Mesothelial cell of epicardium (in vitro differentiated cells): Measurements from ENCODE around the gene OR1K1. TPM values are rescaled to one million over a fixed set of nuclear protein-coding genes. Genes with fewer than 3 reads are reported as not detected.
A peak's percentile ranks its signal among the peaks of the same experiment; 100 is the strongest.

Experiments used
- DNase-seq, 2 experiments: peaks; one replicate each; pipeline ENCODE4 v3.0.0; 2021; ENCODE audit warnings: low spot score in 2 of 2; ENCODE audit not compliant: unreplicated experiment in 2 of 2
- H3K27ac Mint-ChIP-seq: 2 replicates; pipeline ENCODE4 v1.8.0; 2021; ENCODE audit warnings: mixed read lengths
- H3K27me3 Mint-ChIP-seq: 2 replicates; pipeline ENCODE4 v1.8.0; 2021; ENCODE audit warnings: low read depth, mixed read lengths
- H3K36me3 Mint-ChIP-seq: 2 replicates; pipeline ENCODE4 v1.8.0; 2021; ENCODE audit warnings: mixed read lengths
- H3K4me1 Mint-ChIP-seq: 2 replicates; pipeline ENCODE4 v1.8.0; 2021; ENCODE audit warnings: mixed read lengths
- H3K4me3 Mint-ChIP-seq: 2 replicates; pipeline ENCODE4 v1.8.0; 2021; ENCODE audit warnings: mild to moderate bottlenecking, moderate library complexity, mixed read lengths
- H3K9me3 Mint-ChIP-seq: 2 replicates; pipeline ENCODE4 v1.8.0; 2021; ENCODE audit warnings: mixed read lengths
- CTCF ChIP-seq: fragments of 200-600 bp; sonication (generic); IDR thresholded peaks from one replicate; pipeline ENCODE4 v1.5.0; 2021; ENCODE audit warnings: antibody characterized with exemption; ENCODE audit not compliant: unreplicated experiment
- total RNA-seq: library from RNA; stranded (reverse); gene quantifications from 3 replicates; pipeline ENCODE4 v1.2.1, GENCODE V29; 2021

The OR1K1 gene
- not detected in 3 replicates for total RNA-seq

- TF ChIP-seq CTCF, result no peak
- no peak within 1 kb of the TSS for H3K4me3 Mint-ChIP-seq
- peaks cover 26% of the 10 kb centered on the region for H3K9me3 Mint-ChIP-seq
- H3K36me3 Mint-ChIP-seq, result no peaks in the 10 kb centered on the region
- H3K27ac Mint-ChIP-seq, result no peak within 1 kb of the TSS
- H3K27me3 Mint-ChIP-seq, result no peaks in the 10 kb centered on the region
- no peaks in the 10 kb centered on the region for H3K4me1 Mint-ChIP-seq
- DNase-seq, result peak in 1 of 2 experiments; percentile 9
These were observed at the start of gene OR1K1 for GRCh38 chr9:122800066-122801060. Gene OR1K1 (plus strand): TSS chr9:122800123. CDS start chr9:122800123, 0 bp downstream.

GRCh38 chr9:122754825-122755224 lies 45.1 kb upstream of the OR1K1 start:
- H3K9me3 Mint-ChIP-seq, result peaks cover 69% of the 10 kb centered on the region
- TF ChIP-seq CTCF, result no peak

GRCh38 chr9:122767817-122768216 lies 32.1 kb upstream of the OR1K1 start:
- H3K4me3 Mint-ChIP-seq, result no peak overlapping the region
- no peak overlapping the region for H3K27ac Mint-ChIP-seq
- TF ChIP-seq CTCF, result no peak
- H3K27me3 Mint-ChIP-seq, result no peaks in the 10 kb centered on the region
- no peak for DNase-seq
- H3K9me3 Mint-ChIP-seq, result peaks cover 59% of the 10 kb centered on the region
- no peaks in the 10 kb centered on the region for H3K36me3 Mint-ChIP-seq
- H3K4me1 Mint-ChIP-seq, result no peaks in the 10 kb centered on the region

More at GRCh38 chr9:122754825-122755224, 45.1 kb upstream of the OR1K1 start:
- Mint-ChIP-seq H3K4me1 (no peaks in the 10 kb centered on the region), H3K27ac (no peak overlapping the region), H3K4me3 (no peak overlapping the region), H3K27me3 (no peaks in the 10 kb centered on the region), H3K36me3 (peaks cover 2% of the 10 kb centered on the region)
- DNase-seq, result no peak

GRCh38 chr9:122777052-122777451 lies 22.9 kb upstream of the OR1K1 start:
- no peaks in the 10 kb centered on the region for H3K36me3 Mint-ChIP-seq
- H3K27me3 Mint-ChIP-seq, result no peaks in the 10 kb centered on the region
- no peaks in the 10 kb centered on the region for H3K4me1 Mint-ChIP-seq
- no peak for TF ChIP-seq CTCF
- H3K27ac Mint-ChIP-seq, result no peak overlapping the region
- H3K4me3 Mint-ChIP-seq, result no peak overlapping the region
- H3K9me3 Mint-ChIP-seq, result peaks cover 44% of the 10 kb centered on the region
- no peak for DNase-seq

- Mint-ChIP-seq H3K9me3 (peaks cover 36% of the 10 kb centered on the region), H3K27me3 (no peaks in the 10 kb centered on the region), H3K4me3 (no peak overlapping the region), H3K36me3 (no peaks in the 10 kb centered on the region), H3K27ac (no peak overlapping the region), H3K4me1 (no peaks in the 10 kb centered on the region)
- TF ChIP-seq CTCF, result no peak
- DNase-seq, result no peak
These were observed 21.8 kb upstream of the OR1K1 start for GRCh38 chr9:122777935-122778627.
